ENCODE results near the gene HNRNPD. TPM values are rescaled to one million over a fixed set of nuclear protein-coding genes. Genes with fewer than 3 reads are reported as not detected.

Gene HNRNPD
- total RNA-seq, 2 experiments from 2014 or later, result 384 to 403 TPM

GRCh38 chr4:82358847-82359246 is 14.9 kb downstream of the HNRNPD start:
- ChIA-PET POLR2A (interaction anchor here (1.7 to 2.6 kb wide), 2 partner anchors 16 to 70 kb away, joined by 7 to 8 read pairs; partner anchors contain the start of gene HNRNPD), CTCF (no interaction called here)
- no peak for DNase-seq
- no peaks in the 10 kb centered on the region for H3K27me3 Mint-ChIP-seq
- peaks cover 65% of the 10 kb centered on the region for H3K36me3 Mint-ChIP-seq (ENCODE audit: low read depth)
- H3K4me3 Mint-ChIP-seq, result no peak overlapping the region
- peaks cover 79% of the 10 kb centered on the region for H3K4me1 Mint-ChIP-seq (ENCODE audit: low read depth)
- intact Hi-C loops (cut with micrococcal nuclease), result no loop called here
- no peaks in the 10 kb centered on the region for H3K9me3 Mint-ChIP-seq
- ATAC-seq, result no peak
- peak overlapping the region; percentile 78 for H3K27ac Mint-ChIP-seq
- no peak for TF ChIP-seq CTCF (IDR thresholded peaks at IDR 0.05)

DNA sequence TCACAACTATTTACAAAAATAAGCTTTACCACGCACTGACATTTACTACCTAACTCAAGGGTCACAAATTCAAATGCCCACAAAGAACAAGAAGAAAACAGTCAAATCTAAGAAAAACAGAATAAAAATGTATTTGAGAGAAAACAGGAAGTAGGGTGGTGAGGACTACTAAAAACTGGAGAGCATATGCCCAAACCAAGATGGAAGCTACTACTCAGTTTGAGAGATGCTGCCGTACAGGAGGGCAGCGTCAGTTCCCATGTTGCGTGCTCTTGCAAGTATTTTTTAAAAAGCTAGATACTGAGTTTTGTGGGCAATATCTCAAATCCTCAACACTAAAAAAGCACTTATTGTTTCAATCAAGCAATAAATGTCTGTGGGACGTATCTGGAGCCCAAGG is 16.2 kb downstream of the HNRNPD start:
- Mint-ChIP-seq H3K4me1 (ENCODE audit: low read depth) (peaks cover 82% of the 10 kb centered on the region), H3K4me3 (no peak overlapping the region), H3K36me3 (ENCODE audit: low read depth) (peaks cover 68% of the 10 kb centered on the region), H3K27ac (peak overlapping the region; percentile 69), H3K9me3 (no peaks in the 10 kb centered on the region), H3K27me3 (no peaks in the 10 kb centered on the region)
- TF ChIP-seq CTCF (IDR thresholded peaks at IDR 0.05), result no peak
- no peak for ATAC-seq
- no peak for DNase-seq
- ChIA-PET POLR2A (interaction anchor here (1.0 to 5.9 kb wide), 4 partner anchors 9 to 66 kb away, joined by 3 to 32 read pairs (median 8); no protein-coding TSS in a partner anchor), CTCF (interaction anchor here (1.2 to 2.3 kb wide), 2 partner anchors 14 to 70 kb away, joined by 3 to 6 read pairs; no protein-coding TSS in a partner anchor)
- intact Hi-C loops (cut with micrococcal nuclease), result no loop called here

DNA sequence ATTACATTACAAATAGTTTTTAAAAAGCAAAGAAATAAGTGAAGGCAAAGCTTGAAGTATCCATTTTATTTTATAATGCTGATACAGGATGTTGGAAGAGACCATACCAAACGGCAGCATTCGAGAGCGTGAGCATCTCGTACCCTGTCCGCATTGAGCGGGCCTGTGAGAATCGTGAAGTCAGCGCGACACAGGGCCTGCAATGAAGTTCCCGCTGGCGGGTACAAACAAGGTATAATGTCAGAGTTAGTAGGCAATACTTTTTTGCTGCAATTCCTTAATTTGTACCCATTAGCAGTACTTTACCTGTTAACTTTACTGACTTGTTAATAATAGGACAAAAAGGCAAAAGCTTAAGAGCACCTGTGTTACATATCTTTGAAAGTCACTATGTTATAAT is 19.0 kb downstream of the HNRNPD start:
- Mint-ChIP-seq H3K27ac (peak overlapping the region; percentile 30), H3K4me3 (no peak overlapping the region), H3K9me3 (no peaks in the 10 kb centered on the region), H3K27me3 (no peaks in the 10 kb centered on the region), H3K36me3 (ENCODE audit: low read depth) (peaks cover 77% of the 10 kb centered on the region), H3K4me1 (ENCODE audit: low read depth) (peaks cover 70% of the 10 kb centered on the region)
- ChIA-PET CTCF (interaction anchor here (0.9 to 2.9 kb wide), 4 partner anchors 9 to 74 kb away, joined by 4 to 15 read pairs (median 8); no protein-coding TSS in a partner anchor), POLR2A (interaction anchor here (0.6 to 5.9 kb wide), 6 partner anchors 11 to 823 kb away, joined by 3 to 32 read pairs (median 5); no protein-coding TSS in a partner anchor)
- ATAC-seq, result no peak
- intact Hi-C loops (cut with micrococcal nuclease), result no loop called here
- no peak for TF ChIP-seq CTCF (IDR thresholded peaks at IDR 0.05)
- no peak for DNase-seq

DNA sequence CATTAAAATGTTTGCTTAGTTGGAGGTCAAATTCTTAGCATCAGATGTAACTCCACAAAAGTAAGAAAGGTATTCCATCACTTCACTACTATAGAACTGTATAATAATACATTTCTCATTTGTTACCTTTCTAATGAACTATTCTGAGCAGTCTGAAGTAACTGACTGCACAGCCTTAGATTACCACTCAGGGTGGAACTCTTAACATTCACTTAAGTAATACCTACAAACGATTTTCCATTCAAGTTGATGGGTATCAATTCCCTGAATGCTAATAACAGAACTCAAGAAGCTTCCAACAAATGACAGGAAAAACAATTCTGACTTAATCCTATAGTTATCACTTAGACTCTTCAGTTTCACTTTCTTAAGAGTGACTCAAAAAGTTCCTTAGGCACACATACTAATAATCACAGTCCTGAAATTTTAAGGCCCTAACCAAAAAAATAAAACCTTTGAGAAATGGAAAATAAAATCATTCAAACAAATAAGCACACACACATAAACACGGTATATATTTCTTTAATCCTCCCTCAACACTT is 20.9 kb downstream of the HNRNPD start:
- H3K27ac Mint-ChIP-seq, result peak overlapping the region; percentile 85
- intact Hi-C loops (cut with micrococcal nuclease), result no loop called here
- H3K36me3 Mint-ChIP-seq (ENCODE audit: low read depth), result peaks cover 73% of the 10 kb centered on the region
- H3K4me3 Mint-ChIP-seq, result no peak overlapping the region
- ATAC-seq (peak; percentile 61), DNase-seq (no peak)
- CTCF ChIA-PET, result interaction anchor here (1.1 to 2.1 kb wide), 2 partner anchors 7 to 68 kb away, joined by 3 to 11 read pairs; no protein-coding TSS in a partner anchor
- no peaks in the 10 kb centered on the region for H3K9me3 Mint-ChIP-seq
- POLR2A ChIA-PET, result interaction anchor here (0.9 to 5.9 kb wide), 6 partner anchors 10 to 79 kb away, joined by 3 to 32 read pairs (median 4); no protein-coding TSS in a partner anchor
- no peak for TF ChIP-seq CTCF (IDR thresholded peaks at IDR 0.05)
- H3K4me1 Mint-ChIP-seq (ENCODE audit: low read depth), result peaks cover 59% of the 10 kb centered on the region
- no peaks in the 10 kb centered on the region for H3K27me3 Mint-ChIP-seq

All from activated CD8-positive, alpha-beta T cell treated with anti-CD3 and anti-CD28 coated beads for 36 hours (primary cell).